ENCODE results near the gene ABHD16A.

Gene ABHD16A

DNA sequence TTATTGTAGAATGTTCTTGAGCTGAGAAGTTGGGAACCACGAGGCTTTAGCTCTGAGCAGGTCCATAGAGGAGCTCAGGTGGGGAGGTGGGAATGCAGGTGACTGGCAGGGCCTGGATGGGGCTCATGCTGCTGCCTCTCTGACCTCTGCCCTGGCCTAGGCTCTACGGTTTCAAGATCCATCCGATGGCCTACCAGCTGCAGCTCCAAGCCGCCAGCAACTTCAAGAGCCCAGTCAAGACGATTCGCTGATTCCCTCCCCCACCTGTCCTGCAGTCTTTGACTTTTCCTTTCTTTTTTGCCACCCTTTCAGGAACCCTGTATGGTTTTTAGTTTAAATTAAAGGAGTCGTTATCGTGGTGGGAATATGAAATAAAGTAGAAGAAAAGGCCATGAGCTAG, 33.4 kb downstream of the ABHD16A start, which contains the start of gene LY6G5B:
TSS of gene LY6G5B (plus strand) at position 301 of the 400 bp plus-strand sequence. CDS start 975 bp downstream, outside the sequence.
- Histone ChIP-seq H2AFZ (ENCODE audit: low read depth) (no peak within 1 kb of the TSS), H3K4me3 (IDR thresholded peaks at IDR 0.05; ENCODE audit: insufficient read depth, low read depth, low read length) (no peak within 1 kb of the TSS), H3K36me3 (ENCODE audit: insufficient read depth) (peaks cover 4% of the 10 kb centered on the region; the same call in 1 of the 2 replicates), H4K20me1 (ENCODE audit: insufficient read depth) (no peaks in the 10 kb centered on the region), H3K4me2 (no peak within 1 kb of the TSS), H3K79me2 (ENCODE audit: insufficient read depth, low read depth) (peaks cover 25% of the 10 kb centered on the region), H3K27me3 (ENCODE audit: insufficient read depth, low read depth) (no peaks in the 10 kb centered on the region), H3K4me1 (ENCODE audit: low read depth, poor library complexity, severe bottlenecking) (peaks cover 10% of the 10 kb centered on the region), H3K27ac (no peak within 1 kb of the TSS), H3K9ac (no peak within 1 kb of the TSS)
- TF ChIP-seq, protein P1, sequence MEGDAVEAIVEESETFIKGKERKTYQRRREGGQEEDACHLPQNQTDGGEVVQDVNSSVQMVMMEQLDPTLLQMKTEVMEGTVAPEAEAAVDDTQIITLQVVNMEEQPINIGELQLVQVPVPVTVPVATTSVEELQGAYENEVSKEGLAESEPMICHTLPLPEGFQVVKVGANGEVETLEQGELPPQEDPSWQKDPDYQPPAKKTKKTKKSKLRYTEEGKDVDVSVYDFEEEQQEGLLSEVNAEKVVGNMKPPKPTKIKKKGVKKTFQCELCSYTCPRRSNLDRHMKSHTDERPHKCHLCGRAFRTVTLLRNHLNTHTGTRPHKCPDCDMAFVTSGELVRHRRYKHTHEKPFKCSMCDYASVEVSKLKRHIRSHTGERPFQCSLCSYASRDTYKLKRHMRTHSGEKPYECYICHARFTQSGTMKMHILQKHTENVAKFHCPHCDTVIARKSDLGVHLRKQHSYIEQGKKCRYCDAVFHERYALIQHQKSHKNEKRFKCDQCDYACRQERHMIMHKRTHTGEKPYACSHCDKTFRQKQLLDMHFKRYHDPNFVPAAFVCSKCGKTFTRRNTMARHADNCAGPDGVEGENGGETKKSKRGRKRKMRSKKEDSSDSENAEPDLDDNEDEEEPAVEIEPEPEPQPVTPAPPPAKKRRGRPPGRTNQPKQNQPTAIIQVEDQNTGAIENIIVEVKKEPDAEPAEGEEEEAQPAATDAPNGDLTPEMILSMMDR (conservative IDR thresholded peaks at IDR 0.05; ENCODE audit: low read depth, low read length), result no peak

DNA sequence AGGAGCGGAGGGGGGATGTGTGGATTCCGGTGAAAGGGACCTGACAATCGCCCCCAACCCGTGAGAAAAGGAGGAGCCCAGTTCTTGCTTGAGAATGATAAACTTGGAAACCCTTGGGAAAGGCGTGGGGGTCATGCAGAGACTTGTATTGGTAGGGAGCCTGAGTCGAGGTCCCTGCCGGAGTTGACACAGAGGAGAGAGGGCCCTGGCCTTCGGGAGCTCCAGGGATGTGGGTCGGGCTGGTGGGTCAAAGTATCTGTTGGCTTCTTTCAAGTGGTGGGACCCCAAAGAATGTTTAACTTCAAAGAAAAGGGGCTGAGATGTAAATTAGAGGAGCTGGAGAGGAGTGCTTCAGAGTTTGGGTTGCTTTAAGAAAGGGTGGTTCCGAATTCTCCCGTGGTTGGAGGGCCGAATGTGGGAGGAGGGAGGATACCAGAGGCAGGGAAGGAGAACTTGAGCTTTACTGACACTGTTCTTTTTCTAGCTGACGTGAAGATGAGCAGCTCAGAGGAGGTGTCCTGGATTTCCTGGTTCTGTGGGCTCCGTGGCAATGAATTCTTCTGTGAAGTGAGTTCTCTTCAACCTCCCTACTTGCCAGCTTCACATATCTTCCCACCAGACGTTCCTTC, 36.7 kb downstream of the ABHD16A start:
- H3K4me1 ChIP-seq (ENCODE audit: low read depth, poor library complexity, severe bottlenecking), result peaks cover 36% of the 10 kb centered on the region
- no peaks in the 10 kb centered on the region for H3K27me3 ChIP-seq (ENCODE audit: insufficient read depth, low read depth)
- H3K9ac ChIP-seq, result peak overlapping the region; percentile 89
- TF ChIP-seq, protein P1 (conservative IDR thresholded peaks at IDR 0.05; ENCODE audit: low read depth, low read length), result no peak
- H3K36me3 ChIP-seq (ENCODE audit: insufficient read depth), result peaks cover 4% of the 10 kb centered on the region; the same call in 1 of the 2 replicates
- H3K4me3 ChIP-seq (IDR thresholded peaks at IDR 0.05; ENCODE audit: insufficient read depth, low read depth, low read length), result no peak overlapping the region
- no peaks in the 10 kb centered on the region for H4K20me1 ChIP-seq (ENCODE audit: insufficient read depth)
- peak overlapping the region; percentile 58 for H3K4me2 ChIP-seq
- peaks cover 41% of the 10 kb centered on the region for H3K79me2 ChIP-seq (ENCODE audit: insufficient read depth, low read depth)
- H2AFZ ChIP-seq (ENCODE audit: low read depth), result peak overlapping the region; percentile 67
- H3K27ac ChIP-seq, result peak overlapping the region; percentile 41

DNA sequence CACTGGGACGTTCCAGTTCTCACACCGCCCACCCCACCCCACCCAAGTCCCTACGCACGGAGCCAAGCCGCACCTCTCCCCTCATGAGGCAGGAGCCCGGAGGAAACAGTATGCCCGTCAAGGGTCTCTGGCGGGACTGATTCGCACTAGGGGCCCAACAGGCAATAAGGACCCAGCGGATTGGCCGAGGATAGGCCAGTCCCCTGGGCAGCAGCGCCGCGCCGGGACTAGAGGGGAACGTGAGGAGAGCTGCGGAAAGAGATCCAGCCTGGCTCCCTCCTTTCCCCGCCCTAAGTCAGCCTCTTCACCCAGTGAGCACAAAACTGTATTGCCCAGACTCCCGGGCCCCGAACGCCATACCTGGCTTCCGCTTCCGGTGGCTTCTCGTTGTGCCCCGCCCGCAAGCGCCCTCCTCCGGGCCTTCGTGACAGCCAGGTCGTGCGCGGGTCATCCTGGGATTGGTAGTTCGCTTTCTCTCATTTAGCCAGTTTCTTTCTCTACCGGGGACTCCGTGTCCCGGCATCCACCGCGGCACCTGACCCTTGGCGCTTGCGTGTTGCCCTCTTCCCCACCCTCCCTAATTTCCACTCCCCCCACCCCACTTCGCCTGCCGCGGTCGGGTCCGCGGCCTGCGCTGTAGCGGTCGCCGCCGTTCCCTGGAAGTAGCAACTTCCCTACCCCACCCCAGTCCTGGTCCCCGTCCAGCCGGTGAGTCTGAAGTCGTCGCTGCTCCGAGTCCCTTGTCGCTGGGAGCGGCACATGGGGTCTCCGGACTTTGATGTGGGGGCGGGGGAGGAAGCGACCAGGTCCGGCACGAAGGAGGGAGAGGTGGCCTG, 37.4 kb downstream of the ABHD16A start, which contains the start of gene CSNK2B:
TSS of gene CSNK2B (plus strand) at position 580 of the 836 bp plus-strand sequence. CDS start 752 bp downstream, outside the sequence.
- peak within 1 kb of the TSS; percentile 98 for H3K27ac ChIP-seq
- peak within 1 kb of the TSS; percentile 67 for H2AFZ ChIP-seq (ENCODE audit: low read depth)
- peak within 1 kb of the TSS; percentile 89 for H3K9ac ChIP-seq
- H3K4me1 ChIP-seq (ENCODE audit: low read depth, poor library complexity, severe bottlenecking), result peaks cover 43% of the 10 kb centered on the region
- TF ChIP-seq, protein P1 (conservative IDR thresholded peaks at IDR 0.05; ENCODE audit: low read depth, low read length), result no peak
- H3K36me3 ChIP-seq (ENCODE audit: insufficient read depth), result peaks cover 4% of the 10 kb centered on the region; the same call in 1 of the 2 replicates
- H3K27me3 ChIP-seq (ENCODE audit: insufficient read depth, low read depth), result no peaks in the 10 kb centered on the region
- peak within 1 kb of the TSS; percentile 54 for H3K4me3 ChIP-seq (IDR thresholded peaks at IDR 0.05; ENCODE audit: insufficient read depth, low read depth, low read length)
- peaks cover 41% of the 10 kb centered on the region for H3K79me2 ChIP-seq (ENCODE audit: insufficient read depth, low read depth)
- H4K20me1 ChIP-seq (ENCODE audit: insufficient read depth), result no peaks in the 10 kb centered on the region
- peak within 1 kb of the TSS; percentile 94 for H3K4me2 ChIP-seq

DNA sequence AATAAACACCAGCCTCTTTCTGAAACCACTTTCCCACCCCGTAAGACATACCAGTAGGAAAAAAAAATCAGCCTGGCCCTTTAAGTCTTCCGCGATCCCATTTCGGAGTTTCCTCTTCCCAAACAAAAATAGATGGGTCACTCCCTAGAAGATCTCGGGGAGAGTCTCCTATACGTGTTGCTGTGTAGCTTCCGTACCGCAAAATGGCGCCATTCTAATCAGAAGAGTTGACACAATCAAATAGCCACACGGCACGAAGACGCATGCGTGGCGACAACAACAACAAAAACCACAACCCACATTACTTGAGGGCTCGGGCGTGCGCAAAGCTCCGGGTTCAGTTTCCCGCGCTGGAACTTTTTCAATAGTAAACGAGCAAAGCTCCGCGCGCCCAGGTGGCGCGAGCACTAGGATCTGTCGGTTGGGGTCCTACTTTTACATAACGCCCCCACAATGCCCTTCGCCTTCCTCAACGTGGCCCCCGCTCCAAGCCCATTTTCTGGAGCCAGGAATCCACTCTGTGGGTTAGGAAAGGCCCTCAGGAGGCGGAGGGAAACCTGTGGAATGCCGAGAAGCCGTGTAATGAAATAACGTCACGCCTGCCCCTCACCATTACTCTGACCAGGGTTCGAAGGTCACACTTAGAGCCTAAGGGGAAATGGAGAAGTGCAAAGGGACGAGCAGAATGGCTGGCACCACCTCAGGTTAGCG, 38.2 kb downstream of the ABHD16A start, which contains the start of gene GPANK1:
TSS of gene GPANK1 (minus strand) at position 208 of the 711 bp plus-strand sequence. CDS start 519 bp downstream, outside the sequence.
- Histone ChIP-seq H3K4me1 (ENCODE audit: low read depth, poor library complexity, severe bottlenecking) (peaks cover 44% of the 10 kb centered on the region), H3K4me3 (IDR thresholded peaks at IDR 0.05; ENCODE audit: insufficient read depth, low read depth, low read length) (peak within 1 kb of the TSS; percentile 54), H3K4me2 (peak within 1 kb of the TSS; percentile 97), H3K79me2 (ENCODE audit: insufficient read depth, low read depth) (peaks cover 46% of the 10 kb centered on the region), H3K9ac (peak within 1 kb of the TSS; percentile 89), H3K27me3 (ENCODE audit: insufficient read depth, low read depth) (no peaks in the 10 kb centered on the region), H3K27ac (peak within 1 kb of the TSS; percentile 98), H2AFZ (ENCODE audit: low read depth) (peak within 1 kb of the TSS; percentile 27; the same call in 1 of the 2 replicates), H4K20me1 (ENCODE audit: insufficient read depth) (no peaks in the 10 kb centered on the region), H3K36me3 (ENCODE audit: insufficient read depth) (peaks cover 4% of the 10 kb centered on the region; the same call in 1 of the 2 replicates)
- TF ChIP-seq, protein P1 (conservative IDR thresholded peaks at IDR 0.05; ENCODE audit: low read depth, low read length), result no peak

All from KMS-11 (cell line).